Measurements from ENCODE around the gene PLK1. TPM values are rescaled to one million over a fixed set of nuclear protein-coding genes. Genes with fewer than 3 reads are reported as not detected.

Gene PLK1
- total RNA-seq, 2 experiments from 2014 or later = 69.5 to 156 TPM

DNA sequence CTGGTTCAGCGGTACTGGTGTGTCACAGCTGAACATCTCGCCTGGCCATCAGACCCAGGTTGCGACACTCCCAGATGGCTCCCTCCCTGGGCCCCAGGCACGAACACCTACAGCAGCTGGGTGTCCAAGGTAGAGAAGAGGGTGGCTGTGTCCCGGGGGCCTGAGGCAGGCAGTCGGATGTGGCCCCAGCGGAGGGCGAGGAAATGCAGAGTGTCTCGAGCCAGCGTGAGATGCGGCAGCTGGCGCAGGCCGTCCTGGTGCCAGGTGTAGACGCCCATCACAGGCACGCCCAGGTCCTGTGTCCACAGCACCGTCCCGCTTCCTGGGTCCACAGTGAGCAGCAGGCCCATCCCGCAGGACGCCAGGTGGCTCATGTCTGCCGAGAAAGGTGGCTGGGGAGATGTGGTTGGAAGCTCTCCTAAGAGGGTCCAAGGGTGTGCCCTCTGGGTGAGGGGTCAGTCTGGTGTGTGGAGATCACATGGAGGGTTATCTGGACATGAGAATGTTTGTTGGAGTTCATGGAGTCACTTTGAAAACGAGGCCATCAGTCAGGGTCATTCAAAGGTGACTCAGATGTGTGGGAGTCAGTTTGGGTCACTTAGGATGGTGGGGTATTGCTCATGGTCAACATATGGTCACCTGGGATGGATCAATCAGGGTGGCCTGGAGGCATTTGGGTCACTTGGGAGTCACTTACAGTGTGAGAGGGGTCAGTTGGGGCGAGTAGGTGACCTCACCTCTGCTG is 26.3 kb downstream of the PLK1 start:
- ChIA-PET CTCF (ENCODE audit: unreplicated experiment) (no interaction called here), POLR2A (no interaction called here)
- H3K4me2 ChIP-seq (ENCODE audit: low read length) = no peak overlapping the region
- H3K9me3 ChIP-seq (ENCODE audit: low read length) = peaks cover 5% of the 10 kb centered on the region; the same call in 1 of the 2 replicates
- BruUV-seq (replicated peaks) = no TSS peak
- no peak for TF ChIP-seq EZH2phosphoT487 (IDR thresholded peaks at IDR 0.05; ENCODE audit: borderline replicate concordance, low read depth, low read length)
- TF ChIP-seq, protein P1, sequence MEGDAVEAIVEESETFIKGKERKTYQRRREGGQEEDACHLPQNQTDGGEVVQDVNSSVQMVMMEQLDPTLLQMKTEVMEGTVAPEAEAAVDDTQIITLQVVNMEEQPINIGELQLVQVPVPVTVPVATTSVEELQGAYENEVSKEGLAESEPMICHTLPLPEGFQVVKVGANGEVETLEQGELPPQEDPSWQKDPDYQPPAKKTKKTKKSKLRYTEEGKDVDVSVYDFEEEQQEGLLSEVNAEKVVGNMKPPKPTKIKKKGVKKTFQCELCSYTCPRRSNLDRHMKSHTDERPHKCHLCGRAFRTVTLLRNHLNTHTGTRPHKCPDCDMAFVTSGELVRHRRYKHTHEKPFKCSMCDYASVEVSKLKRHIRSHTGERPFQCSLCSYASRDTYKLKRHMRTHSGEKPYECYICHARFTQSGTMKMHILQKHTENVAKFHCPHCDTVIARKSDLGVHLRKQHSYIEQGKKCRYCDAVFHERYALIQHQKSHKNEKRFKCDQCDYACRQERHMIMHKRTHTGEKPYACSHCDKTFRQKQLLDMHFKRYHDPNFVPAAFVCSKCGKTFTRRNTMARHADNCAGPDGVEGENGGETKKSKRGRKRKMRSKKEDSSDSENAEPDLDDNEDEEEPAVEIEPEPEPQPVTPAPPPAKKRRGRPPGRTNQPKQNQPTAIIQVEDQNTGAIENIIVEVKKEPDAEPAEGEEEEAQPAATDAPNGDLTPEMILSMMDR (conservative IDR thresholded peaks at IDR 0.05; ENCODE audit: low read length) = no peak
- intact Hi-C loops (cut with micrococcal nuclease; ENCODE audit: unreplicated experiment) = no loop called here
- H3K4me1 ChIP-seq (ENCODE audit: insufficient read depth, low read length, poor library complexity, severe bottlenecking) = no peaks in the 10 kb centered on the region
- no peak for DNase-seq (ENCODE audit: low spot score)
- no peak overlapping the region for H2AFZ ChIP-seq (ENCODE audit: low read length)
- H3K36me3 ChIP-seq (ENCODE audit: insufficient read depth, low read length) = no peaks in the 10 kb centered on the region; the same call in 1 of the 2 replicates
- no peaks in the 10 kb centered on the region for H3K79me2 ChIP-seq (ENCODE audit: insufficient read depth, low read depth, low read length)
- H4K20me1 ChIP-seq (ENCODE audit: insufficient read depth, low read length) = no peaks in the 10 kb centered on the region
- no peaks in the 10 kb centered on the region for H3K9me2 ChIP-seq (ENCODE audit: insufficient read depth, low read length)
- H3K27ac ChIP-seq (ENCODE audit: low read depth, low read length, poor library complexity, severe bottlenecking) = no peak overlapping the region
- H3K4me3 ChIP-seq (ENCODE audit: low read depth, low read length, poor library complexity, severe bottlenecking) = no peak overlapping the region

DNA sequence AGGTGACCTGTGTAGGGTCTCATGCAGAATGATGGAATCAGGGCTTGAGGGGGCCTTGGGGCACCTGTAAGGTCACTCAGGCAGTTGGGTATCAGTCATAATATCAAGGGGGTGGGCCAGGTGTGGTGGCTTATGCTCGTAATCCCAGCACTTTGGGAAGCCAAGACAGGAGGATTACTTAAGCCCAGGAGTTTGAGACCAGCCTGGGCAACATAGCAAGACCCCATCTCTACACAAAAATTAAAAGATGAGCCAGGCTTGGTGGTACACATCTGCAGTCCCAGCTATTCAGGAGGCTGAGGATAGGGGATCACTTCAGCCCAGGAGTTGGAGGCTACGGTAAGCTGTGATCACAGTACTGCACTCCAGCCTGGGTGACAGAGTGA is 26.8 kb downstream of the PLK1 start:
- DNase-seq (ENCODE audit: low spot score) = no peak
- Histone ChIP-seq H3K27ac (ENCODE audit: low read depth, low read length, poor library complexity, severe bottlenecking) (no peak overlapping the region), H3K9me3 (ENCODE audit: low read length) (peaks cover 5% of the 10 kb centered on the region; the same call in 1 of the 2 replicates), H2AFZ (ENCODE audit: low read length) (no peak overlapping the region), H3K4me3 (ENCODE audit: low read depth, low read length, poor library complexity, severe bottlenecking) (no peak overlapping the region), H3K79me2 (ENCODE audit: insufficient read depth, low read depth, low read length) (no peaks in the 10 kb centered on the region), H3K9me2 (ENCODE audit: insufficient read depth, low read length) (no peaks in the 10 kb centered on the region), H3K36me3 (ENCODE audit: insufficient read depth, low read length) (no peaks in the 10 kb centered on the region; the same call in 1 of the 2 replicates), H3K4me2 (ENCODE audit: low read length) (no peak overlapping the region), H3K4me1 (ENCODE audit: insufficient read depth, low read length, poor library complexity, severe bottlenecking) (no peaks in the 10 kb centered on the region), H4K20me1 (ENCODE audit: insufficient read depth, low read length) (no peaks in the 10 kb centered on the region)
- ChIA-PET POLR2A (no interaction called here), CTCF (ENCODE audit: unreplicated experiment) (no interaction called here)
- intact Hi-C loops (cut with micrococcal nuclease; ENCODE audit: unreplicated experiment) = no loop called here
- no peak for TF ChIP-seq EZH2phosphoT487 (IDR thresholded peaks at IDR 0.05; ENCODE audit: borderline replicate concordance, low read depth, low read length)
- TF ChIP-seq, protein P1 (conservative IDR thresholded peaks at IDR 0.05; ENCODE audit: low read length) = no peak
- no TSS peak for BruUV-seq (replicated peaks)

DNA sequence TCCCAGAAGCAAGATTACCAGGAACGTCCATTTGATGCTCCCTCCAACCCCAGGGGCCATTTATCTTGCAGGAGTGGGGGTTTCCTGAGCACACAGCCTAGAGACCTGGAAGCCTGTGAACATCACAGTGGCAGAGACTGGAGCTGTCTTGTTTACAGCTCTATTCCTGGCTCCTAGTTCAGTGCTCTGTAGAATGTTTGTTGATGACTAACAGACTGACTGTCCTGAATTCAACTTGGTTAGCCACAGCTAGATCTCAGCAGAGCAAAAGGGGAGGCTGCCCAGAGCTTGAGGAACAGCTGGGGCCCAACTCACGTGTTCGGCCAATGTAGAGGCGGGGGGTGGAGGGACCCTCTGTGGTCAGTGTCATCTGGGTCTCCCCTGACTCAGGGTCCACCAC is 27.8 kb downstream of the PLK1 start:
- Histone ChIP-seq H3K4me3 (ENCODE audit: low read depth, low read length, poor library complexity, severe bottlenecking) (no peak overlapping the region), H3K9me2 (ENCODE audit: insufficient read depth, low read length) (no peaks in the 10 kb centered on the region), H3K4me1 (ENCODE audit: insufficient read depth, low read length, poor library complexity, severe bottlenecking) (no peaks in the 10 kb centered on the region), H3K27ac (ENCODE audit: low read depth, low read length, poor library complexity, severe bottlenecking) (no peak overlapping the region), H3K4me2 (ENCODE audit: low read length) (no peak overlapping the region), H3K36me3 (ENCODE audit: insufficient read depth, low read length) (no peaks in the 10 kb centered on the region; the same call in 1 of the 2 replicates), H3K9me3 (ENCODE audit: low read length) (peaks cover 5% of the 10 kb centered on the region; the same call in 1 of the 2 replicates), H4K20me1 (ENCODE audit: insufficient read depth, low read length) (no peaks in the 10 kb centered on the region), H3K79me2 (ENCODE audit: insufficient read depth, low read depth, low read length) (no peaks in the 10 kb centered on the region), H2AFZ (ENCODE audit: low read length) (no peak overlapping the region)
- no peak for DNase-seq (ENCODE audit: low spot score)
- no peak for TF ChIP-seq EZH2phosphoT487 (IDR thresholded peaks at IDR 0.05; ENCODE audit: borderline replicate concordance, low read depth, low read length)
- no TSS peak for BruUV-seq (replicated peaks)
- ChIA-PET POLR2A (no interaction called here), CTCF (ENCODE audit: unreplicated experiment) (no interaction called here)
- intact Hi-C loops (cut with micrococcal nuclease; ENCODE audit: unreplicated experiment) = no loop called here

Measured in OCI-LY7 (cell line).